ENCODE data around the gene PTPRG. TPM values are rescaled to one million over a fixed set of nuclear protein-coding genes. Genes with fewer than 3 reads are reported as not detected.

Gene PTPRG
- total RNA-seq, 2 donors from 2014 or later: 76.5 to 108 TPM

- no peak for TF ChIP-seq CTCF (conservative IDR thresholded peaks at IDR 0.05)
- Mint-ChIP-seq H3K27ac (peak overlapping the region; percentile 15), H3K36me3 (ENCODE audit: low read depth) (no peaks in the 10 kb centered on the region), H3K9me3 (no peaks in the 10 kb centered on the region), H3K27me3 (ENCODE audit: insufficient read depth) (no peaks in the 10 kb centered on the region), H3K4me1 (peaks cover 17% of the 10 kb centered on the region), H3K4me3 (no peak overlapping the region)
- peak; percentile 39 for DNase-seq
- no peak overlapping the region for H3K27ac ChIP-seq (ENCODE audit: low read depth, low read length)
- 69 to 80% methylated on average over 2 to 3 of the region's 3 CpGs for WGBS, 2 experiments (ENCODE audit: insufficient coverage in 1 of 2, insufficient read length in 1 of 2)
- no peak overlapping the region for H3K4me3 ChIP-seq (ENCODE audit: low read length)
- no peaks in the 10 kb centered on the region for H3K27me3 ChIP-seq (ENCODE audit: control insufficient read depth, insufficient read depth, low read length, poor library complexity, severe bottlenecking)
- no peaks in the 10 kb centered on the region for H3K4me1 ChIP-seq (ENCODE audit: control insufficient read depth, insufficient read depth, low read length)
- no peak overlapping the region for H3K9ac ChIP-seq (ENCODE audit: extremely low read depth, low read length, poor library complexity, severe bottlenecking)
- no peaks in the 10 kb centered on the region for H3K36me3 ChIP-seq (ENCODE audit: control insufficient read depth, insufficient read depth, low read length)
- H3K9me3 ChIP-seq (ENCODE audit: control insufficient read depth, low read length): no peaks in the 10 kb centered on the region
Observed at GRCh38 chr3:61928039-61928438, 366.7 kb downstream of the PTPRG start.

DNA sequence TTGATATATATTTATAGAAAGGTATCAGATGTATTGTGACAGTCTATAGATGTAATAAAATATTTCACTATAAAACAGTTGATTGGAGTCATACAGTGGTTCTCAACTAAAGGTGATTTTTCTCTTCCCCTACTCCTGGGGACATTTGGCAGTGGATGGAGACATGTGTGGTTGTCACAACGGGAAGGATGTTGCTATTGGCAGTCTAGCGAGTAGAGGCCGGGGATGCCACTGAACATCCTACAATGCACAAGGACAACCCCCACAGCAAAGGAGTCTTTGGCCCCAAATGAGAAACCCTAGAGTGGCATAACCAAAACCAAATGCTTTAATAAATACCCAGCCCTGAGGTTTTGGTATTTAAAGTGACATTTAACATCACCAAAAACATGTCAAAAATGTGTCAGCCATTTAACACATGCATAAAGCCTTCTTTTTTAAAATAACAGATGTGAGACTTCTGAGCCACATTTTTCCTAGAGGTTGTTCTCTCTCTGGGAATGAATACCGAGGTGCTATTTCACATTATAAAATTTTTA lies 367.5 kb downstream of the PTPRG start:
- Histone ChIP-seq H3K9ac (ENCODE audit: extremely low read depth, low read length, poor library complexity, severe bottlenecking) (no peak overlapping the region), H3K27me3 (ENCODE audit: control insufficient read depth, insufficient read depth, low read length, poor library complexity, severe bottlenecking) (no peaks in the 10 kb centered on the region), H3K27ac (ENCODE audit: low read depth, low read length) (no peak overlapping the region), H3K4me1 (ENCODE audit: control insufficient read depth, insufficient read depth, low read length) (no peaks in the 10 kb centered on the region), H3K9me3 (ENCODE audit: control insufficient read depth, low read length) (no peaks in the 10 kb centered on the region), H3K36me3 (ENCODE audit: control insufficient read depth, insufficient read depth, low read length) (no peaks in the 10 kb centered on the region), H3K4me3 (ENCODE audit: low read length) (no peak overlapping the region)
- Mint-ChIP-seq H3K27me3 (ENCODE audit: insufficient read depth) (no peaks in the 10 kb centered on the region), H3K27ac (no peak overlapping the region), H3K9me3 (no peaks in the 10 kb centered on the region), H3K4me3 (no peak overlapping the region), H3K36me3 (ENCODE audit: low read depth) (no peaks in the 10 kb centered on the region), H3K4me1 (peaks cover 20% of the 10 kb centered on the region)
- DNase-seq: peak; percentile 59
- WGBS, 2 experiments (ENCODE audit: insufficient coverage in 1 of 2, insufficient read length in 1 of 2): 91% methylated on average over 4 of the region's 4 CpGs; no CpG with 5 or more reads in 1 of the 2 experiments
- no peak for TF ChIP-seq CTCF (conservative IDR thresholded peaks at IDR 0.05)

GRCh38 chr3:61929617-61930016 lies 368.2 kb downstream of the PTPRG start:
- H3K9me3 Mint-ChIP-seq: peaks cover 5% of the 10 kb centered on the region
- H3K27ac Mint-ChIP-seq: no peak overlapping the region
- Histone ChIP-seq H3K27ac (ENCODE audit: low read depth, low read length) (no peak overlapping the region), H3K27me3 (ENCODE audit: control insufficient read depth, insufficient read depth, low read length, poor library complexity, severe bottlenecking) (no peaks in the 10 kb centered on the region), H3K9ac (ENCODE audit: extremely low read depth, low read length, poor library complexity, severe bottlenecking) (no peak overlapping the region), H3K36me3 (ENCODE audit: control insufficient read depth, insufficient read depth, low read length) (no peaks in the 10 kb centered on the region), H3K4me1 (ENCODE audit: control insufficient read depth, insufficient read depth, low read length) (no peaks in the 10 kb centered on the region), H3K4me3 (ENCODE audit: low read length) (no peak overlapping the region), H3K9me3 (ENCODE audit: control insufficient read depth, low read length) (peaks cover 5% of the 10 kb centered on the region)
- H3K4me1 Mint-ChIP-seq: peaks cover 18% of the 10 kb centered on the region
- no peak for TF ChIP-seq CTCF (conservative IDR thresholded peaks at IDR 0.05)
- H3K4me3 Mint-ChIP-seq: no peak overlapping the region
- 93 to 96% methylated on average over 6 to 7 of the region's 8 CpGs for WGBS, 2 experiments (ENCODE audit: insufficient coverage in 1 of 2, insufficient read length in 1 of 2)
- H3K36me3 Mint-ChIP-seq (ENCODE audit: low read depth): peaks cover 5% of the 10 kb centered on the region
- peak; percentile 50 for DNase-seq
- no peaks in the 10 kb centered on the region for H3K27me3 Mint-ChIP-seq (ENCODE audit: insufficient read depth)
